K562 (cell line): ENCODE data around the gene PITPNM3. TPM values are rescaled to one million over a fixed set of nuclear protein-coding genes. Genes with fewer than 3 reads are reported as not detected.

Source experiments
- DDX20 ChIP-seq: fragments of 450-650 bp; IDR thresholded peaks from 2 replicates; pipeline ENCODE4 v1.6.1; 2016; ENCODE audit warnings: missing genetic modification characterization, low read depth, mild to moderate bottlenecking, missing compliant biosample characterization, moderate library complexity
- JUNB ChIP-seq: fragments of 450-650 bp; formaldehyde crosslinking; conservative IDR thresholded peaks from 2 replicates; pipeline ENCODE4 v1.4.0; 2020; ENCODE audit warnings: mild to moderate bottlenecking
- POLR3G ChIP-seq: IDR thresholded peaks from 2 replicates; pipeline ENCODE4 v1.6.1; 2011; ENCODE audit not compliant: insufficient read length, insufficient replicate concordance; ENCODE audit errors: extremely low read depth
- RFX5 ChIP-seq: IDR thresholded peaks from 2 replicates; pipeline ENCODE4 v1.6.1; 2011; ENCODE audit warnings: low read depth, mild to moderate bottlenecking, improper control_type of control experiment, low read length
- SIRT6 ChIP-seq: IDR thresholded peaks from one replicate; pipeline ENCODE4 v1.6.1; 2012; ENCODE audit warnings: low read depth, mild to moderate bottlenecking, control low read depth, inconsistent platforms, low read length, moderate library complexity
- SLC30A9 ChIP-seq: fragments of 250-450 bp; sonication (Bioruptor Pico); IDR thresholded peaks from 2 replicates; pipeline ENCODE4 v1.8.0; 2022; ENCODE audit warnings: mild to moderate bottlenecking, moderate library complexity
- polyA plus RNA-seq, 8 experiments: library from polyadenylated mRNA; depleted of rRNA in 4 of 8; stranded (reverse) in 5 of 8; unstranded in 3 of 8; fragments of >200 nt; fragmentation: Nextera tagmentation in 2 of 8; fragmentation: Illumina TruSeq in 1 of 8; extraction: Ambion mirVana in 2 of 8; extraction: Trizol in 1 of 8; gene quantifications; 2 replicates each; pipeline versions ENCODE4 v1.2.1 to v1.2.3, GENCODE V29; 2011 to 2014; ENCODE audit warnings: inconsistent platforms in 1 of 8, missing spikeins in 1 of 8
- total RNA-seq, 7 experiments: library from RNA; depleted of rRNA in 6 of 7; stranded (reverse); fragments of >200 nt in 6 of 7; fragmentation: Illumina TruSeq in 2 of 7; extraction: Trizol in 2 of 7; gene quantifications; 2 replicates each; pipeline versions ENCODE4 v1.2.1 to v1.2.3, GENCODE V29; 2011 to 2021; ENCODE audit warnings: low replicate concordance in 1 of 7
- TF ChIP-seq, protein P1 (sequence below): fragments of 450-650 bp; IDR thresholded peaks from 2 replicates; pipeline ENCODE4 v1.6.1; 2017; ENCODE audit warnings: mild to moderate bottlenecking, moderate library complexity
- TF ChIP-seq, protein P2 (sequence below): fragments of 450-650 bp; IDR thresholded peaks from 2 replicates; pipeline ENCODE4 v1.6.1; 2016; ENCODE audit warnings: mild to moderate bottlenecking

The PITPNM3 gene
- total and polyA plus RNA-seq, 9 of the 15 experiments (the other 6 are each of a cell fraction or from before 2014, with no cell fraction given), result 0.14 to 0.38 (median 0.22) TPM; not detected in 2

DNA sequence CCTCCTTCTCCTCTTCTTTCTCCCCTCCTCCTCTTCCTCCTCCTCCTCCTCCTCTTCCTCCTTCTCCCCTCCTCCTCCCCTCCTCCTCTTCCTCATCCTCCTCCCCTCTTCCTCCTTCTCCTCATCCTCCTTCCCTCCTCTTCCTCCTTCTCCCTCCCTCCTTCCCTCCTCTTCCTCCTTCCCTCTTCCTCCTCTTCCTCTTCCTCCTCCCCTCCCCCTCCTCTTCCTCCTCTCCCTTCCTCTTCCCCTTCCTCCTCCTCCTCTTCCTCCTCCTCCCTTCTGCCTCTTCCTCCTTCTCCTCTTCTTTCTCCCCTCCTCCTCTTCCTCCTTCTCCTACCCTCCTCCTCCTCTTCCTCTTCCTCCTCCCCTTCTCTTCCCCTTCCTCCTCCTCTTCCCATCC, 5.1 kb upstream of the PITPNM3 start (continued):
- TF ChIP-seq SIRT6 (no peak), POLR3G (no peak), DDX20 (tag) (no peak), RFX5 (no peak), SLC30A9 (no peak), JUNB (CRISPR knock-in tag) (no peak)
- TF ChIP-seq, protein P1, sequence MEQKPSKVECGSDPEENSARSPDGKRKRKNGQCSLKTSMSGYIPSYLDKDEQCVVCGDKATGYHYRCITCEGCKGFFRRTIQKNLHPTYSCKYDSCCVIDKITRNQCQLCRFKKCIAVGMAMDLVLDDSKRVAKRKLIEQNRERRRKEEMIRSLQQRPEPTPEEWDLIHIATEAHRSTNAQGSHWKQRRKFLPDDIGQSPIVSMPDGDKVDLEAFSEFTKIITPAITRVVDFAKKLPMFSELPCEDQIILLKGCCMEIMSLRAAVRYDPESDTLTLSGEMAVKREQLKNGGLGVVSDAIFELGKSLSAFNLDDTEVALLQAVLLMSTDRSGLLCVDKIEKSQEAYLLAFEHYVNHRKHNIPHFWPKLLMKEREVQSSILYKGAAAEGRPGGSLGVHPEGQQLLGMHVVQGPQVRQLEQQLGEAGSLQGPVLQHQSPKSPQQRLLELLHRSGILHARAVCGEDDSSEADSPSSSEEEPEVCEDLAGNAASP, result no peak
- TF ChIP-seq, protein P2, sequence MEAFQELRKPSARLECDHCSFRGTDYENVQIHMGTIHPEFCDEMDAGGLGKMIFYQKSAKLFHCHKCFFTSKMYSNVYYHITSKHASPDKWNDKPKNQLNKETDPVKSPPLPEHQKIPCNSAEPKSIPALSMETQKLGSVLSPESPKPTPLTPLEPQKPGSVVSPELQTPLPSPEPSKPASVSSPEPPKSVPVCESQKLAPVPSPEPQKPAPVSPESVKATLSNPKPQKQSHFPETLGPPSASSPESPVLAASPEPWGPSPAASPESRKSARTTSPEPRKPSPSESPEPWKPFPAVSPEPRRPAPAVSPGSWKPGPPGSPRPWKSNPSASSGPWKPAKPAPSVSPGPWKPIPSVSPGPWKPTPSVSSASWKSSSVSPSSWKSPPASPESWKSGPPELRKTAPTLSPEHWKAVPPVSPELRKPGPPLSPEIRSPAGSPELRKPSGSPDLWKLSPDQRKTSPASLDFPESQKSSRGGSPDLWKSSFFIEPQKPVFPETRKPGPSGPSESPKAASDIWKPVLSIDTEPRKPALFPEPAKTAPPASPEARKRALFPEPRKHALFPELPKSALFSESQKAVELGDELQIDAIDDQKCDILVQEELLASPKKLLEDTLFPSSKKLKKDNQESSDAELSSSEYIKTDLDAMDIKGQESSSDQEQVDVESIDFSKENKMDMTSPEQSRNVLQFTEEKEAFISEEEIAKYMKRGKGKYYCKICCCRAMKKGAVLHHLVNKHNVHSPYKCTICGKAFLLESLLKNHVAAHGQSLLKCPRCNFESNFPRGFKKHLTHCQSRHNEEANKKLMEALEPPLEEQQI, result no peak
